Measurements from ENCODE around the gene MTERF1. TPM values are rescaled to one million over a fixed set of nuclear protein-coding genes. Genes with fewer than 3 reads are reported as not detected.

MTERF1 gene
- total and polyA plus RNA-seq, 12 donors: 4.0 to 19.1 (median 9.5) TPM

DNA sequence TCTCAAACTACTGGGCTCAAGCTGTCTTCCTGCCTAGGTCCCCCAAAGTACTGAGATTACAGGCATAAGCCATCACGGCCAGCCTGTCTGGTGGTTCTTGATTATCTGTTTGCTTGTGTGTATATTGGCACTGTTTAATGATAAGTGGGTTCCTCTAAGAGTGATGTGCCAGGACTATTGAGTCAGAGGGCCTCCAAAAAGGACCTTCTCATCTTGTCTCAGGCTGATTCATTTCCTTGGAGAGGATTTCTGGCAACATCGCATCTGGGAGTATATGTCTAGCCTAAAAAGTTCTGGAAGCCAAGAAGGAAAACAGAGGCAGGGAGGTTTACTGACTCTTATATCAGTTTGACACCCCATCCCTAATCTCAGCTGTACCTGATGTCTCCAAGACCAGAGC, 33.1 kb upstream of the MTERF1 start:
- H3K4me1 ChIP-seq (replicated peaks in 1 of 2): no peaks in the 10 kb centered on the region
- no peak overlapping the region for H3K4me3 ChIP-seq
- no peaks in the 10 kb centered on the region for H3K9me3 ChIP-seq (replicated peaks in 1 of 3)
- no peak for TF ChIP-seq POLR2A (IDR thresholded peaks at IDR 0.05)
- TF ChIP-seq, protein P1, sequence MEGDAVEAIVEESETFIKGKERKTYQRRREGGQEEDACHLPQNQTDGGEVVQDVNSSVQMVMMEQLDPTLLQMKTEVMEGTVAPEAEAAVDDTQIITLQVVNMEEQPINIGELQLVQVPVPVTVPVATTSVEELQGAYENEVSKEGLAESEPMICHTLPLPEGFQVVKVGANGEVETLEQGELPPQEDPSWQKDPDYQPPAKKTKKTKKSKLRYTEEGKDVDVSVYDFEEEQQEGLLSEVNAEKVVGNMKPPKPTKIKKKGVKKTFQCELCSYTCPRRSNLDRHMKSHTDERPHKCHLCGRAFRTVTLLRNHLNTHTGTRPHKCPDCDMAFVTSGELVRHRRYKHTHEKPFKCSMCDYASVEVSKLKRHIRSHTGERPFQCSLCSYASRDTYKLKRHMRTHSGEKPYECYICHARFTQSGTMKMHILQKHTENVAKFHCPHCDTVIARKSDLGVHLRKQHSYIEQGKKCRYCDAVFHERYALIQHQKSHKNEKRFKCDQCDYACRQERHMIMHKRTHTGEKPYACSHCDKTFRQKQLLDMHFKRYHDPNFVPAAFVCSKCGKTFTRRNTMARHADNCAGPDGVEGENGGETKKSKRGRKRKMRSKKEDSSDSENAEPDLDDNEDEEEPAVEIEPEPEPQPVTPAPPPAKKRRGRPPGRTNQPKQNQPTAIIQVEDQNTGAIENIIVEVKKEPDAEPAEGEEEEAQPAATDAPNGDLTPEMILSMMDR (IDR thresholded peaks at IDR 0.05): no peak
- 51 to 78% (median 73%) methylated on average over 2 of the region's 2 CpGs for WGBS, 4 donors
- intact Hi-C loops (cut with DNase I): no loop called here
- H3K27ac ChIP-seq: no peak overlapping the region
- DNase-seq: peak in 3 of 7 donors; percentile 11 to 36 (median 16)
- no peaks in the 10 kb centered on the region for H3K36me3 ChIP-seq (replicated peaks in 1 of 2)
- H3K27me3 ChIP-seq: no peaks in the 10 kb centered on the region

DNA sequence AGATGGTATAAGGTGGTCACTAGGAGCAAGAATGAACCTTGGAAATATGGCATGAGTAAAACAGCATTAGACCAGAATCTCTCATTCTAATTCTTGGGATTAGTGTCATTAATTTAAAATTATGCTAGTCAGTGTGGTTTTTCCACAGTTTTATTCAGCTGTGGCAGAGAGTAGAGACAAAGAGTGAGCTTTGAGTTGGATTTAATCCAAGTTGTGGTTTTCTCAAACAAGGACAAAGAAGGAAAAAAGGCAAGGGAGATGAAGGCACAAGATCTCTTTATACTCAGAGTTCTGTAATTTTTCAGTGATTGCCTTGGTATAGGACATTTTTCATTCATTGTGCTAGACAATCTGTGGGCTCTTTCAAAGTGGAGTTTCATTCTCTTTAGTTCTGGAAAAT, 32.0 kb upstream of the MTERF1 start:
- intact Hi-C loops (cut with DNase I): no loop called here
- no peak for DNase-seq
- H3K27ac ChIP-seq: no peak overlapping the region
- TF ChIP-seq, protein P1 (IDR thresholded peaks at IDR 0.05): no peak
- TF ChIP-seq POLR2A (IDR thresholded peaks at IDR 0.05): no peak
- no peak overlapping the region for H3K4me3 ChIP-seq
- no peaks in the 10 kb centered on the region for H3K27me3 ChIP-seq
- H3K4me1 ChIP-seq (replicated peaks in 1 of 2): no peaks in the 10 kb centered on the region
- H3K9me3 ChIP-seq (replicated peaks in 1 of 3): no peaks in the 10 kb centered on the region
- no peaks in the 10 kb centered on the region for H3K36me3 ChIP-seq (replicated peaks in 1 of 2)

DNA sequence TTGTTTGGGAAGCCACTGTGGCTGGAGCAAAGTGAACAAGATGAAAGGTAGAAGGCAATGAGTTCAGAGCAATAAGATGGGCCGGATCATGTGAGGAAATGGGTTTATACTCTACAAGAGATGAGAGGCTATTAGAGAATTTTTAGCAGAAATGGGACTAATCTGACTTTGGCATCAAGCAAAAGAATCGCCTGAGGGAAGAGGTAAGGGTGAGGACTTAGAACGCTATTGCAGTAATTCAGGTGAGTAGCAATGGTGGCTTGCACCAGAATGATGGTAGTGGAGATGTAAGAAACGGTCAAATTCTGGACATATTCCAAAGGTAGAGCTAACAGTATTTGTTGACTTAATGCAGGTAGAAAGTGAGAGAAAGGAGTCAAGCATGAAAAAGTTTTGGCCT, 30.6 kb upstream of the MTERF1 start:
- no peak for TF ChIP-seq POLR2A (IDR thresholded peaks at IDR 0.05)
- TF ChIP-seq, protein P1 (IDR thresholded peaks at IDR 0.05): no peak
- WGBS, 4 donors: 90 to 94% (median 90%) methylated on average over 4 of the region's 4 CpGs
- no peaks in the 10 kb centered on the region for H3K36me3 ChIP-seq (replicated peaks in 1 of 2)
- H3K27me3 ChIP-seq: no peaks in the 10 kb centered on the region
- H3K9me3 ChIP-seq (replicated peaks in 1 of 3): no peaks in the 10 kb centered on the region
- no peaks in the 10 kb centered on the region for H3K4me1 ChIP-seq (replicated peaks in 1 of 2)
- intact Hi-C loops (cut with DNase I): no loop called here
- no peak overlapping the region for H3K27ac ChIP-seq
- no peak for DNase-seq
- no peak overlapping the region for H3K4me3 ChIP-seq

DNA sequence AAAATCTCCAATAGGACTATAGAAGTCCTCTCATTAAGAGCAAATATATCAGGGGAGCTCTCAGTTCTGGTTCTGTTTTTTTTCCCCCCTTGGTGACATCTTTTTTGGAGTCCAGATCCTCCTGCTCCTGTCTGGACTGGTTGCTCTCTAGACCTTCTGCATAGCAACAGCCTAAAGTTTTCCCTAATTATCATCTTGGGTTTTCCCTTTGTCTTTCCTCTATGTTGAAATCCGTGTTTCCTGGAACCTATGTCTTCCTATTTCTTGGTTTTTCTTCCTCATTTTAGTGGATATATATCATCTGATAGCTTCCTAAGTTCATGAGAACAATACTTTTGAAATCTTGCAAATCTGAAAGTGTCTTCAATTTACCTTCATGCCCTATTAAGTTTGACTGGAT, 29.7 kb upstream of the MTERF1 start:
- TF ChIP-seq, protein P1 (IDR thresholded peaks at IDR 0.05): no peak
- no peak for TF ChIP-seq POLR2A (IDR thresholded peaks at IDR 0.05)
- intact Hi-C loops (cut with DNase I): no loop called here
- no peak overlapping the region for H3K27ac ChIP-seq
- no peak overlapping the region for H3K4me3 ChIP-seq
- no peaks in the 10 kb centered on the region for H3K36me3 ChIP-seq (replicated peaks in 1 of 2)
- no peak for DNase-seq
- no peaks in the 10 kb centered on the region for H3K4me1 ChIP-seq (replicated peaks in 1 of 2)
- 66 to 76% (median 71%) methylated on average over 1 of the region's 1 CpG for WGBS, 4 donors
- no peaks in the 10 kb centered on the region for H3K27me3 ChIP-seq
- no peaks in the 10 kb centered on the region for H3K9me3 ChIP-seq (replicated peaks in 1 of 3)
